NCI-H1092 treated with DMSO at 0.1 percent for 48 hours (cell line): ENCODE data around the gene ZSWIM6.
A peak's percentile ranks its signal among the peaks of the same experiment; 100 is the strongest.

Experiments used
- DNase-seq: peaks from one replicate; lab custom pipeline; 2025; lab: John Stamatoyannopoulos, UW

Gene ZSWIM6

DNA sequence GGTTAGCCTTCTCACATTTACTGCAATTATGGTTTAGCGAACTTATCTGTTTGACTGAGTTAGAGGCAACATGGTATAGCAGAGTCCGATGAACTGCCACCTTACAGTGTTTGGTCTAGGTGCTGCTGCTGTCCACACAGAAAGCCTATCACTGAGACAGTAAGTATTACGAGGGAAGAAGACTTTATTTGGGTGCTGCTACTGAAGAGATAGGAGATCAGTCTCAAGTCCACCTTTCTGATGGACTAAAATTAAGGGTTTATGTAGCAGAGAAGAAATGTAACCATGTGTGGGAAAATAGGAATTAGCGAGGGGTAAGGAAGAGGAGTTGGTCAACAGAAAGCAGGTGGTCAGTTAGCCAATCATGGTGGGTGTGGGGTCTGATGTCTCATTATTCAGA is 109.7 kb downstream of the ZSWIM6 start:
- DNase-seq, result no peak

DNA sequence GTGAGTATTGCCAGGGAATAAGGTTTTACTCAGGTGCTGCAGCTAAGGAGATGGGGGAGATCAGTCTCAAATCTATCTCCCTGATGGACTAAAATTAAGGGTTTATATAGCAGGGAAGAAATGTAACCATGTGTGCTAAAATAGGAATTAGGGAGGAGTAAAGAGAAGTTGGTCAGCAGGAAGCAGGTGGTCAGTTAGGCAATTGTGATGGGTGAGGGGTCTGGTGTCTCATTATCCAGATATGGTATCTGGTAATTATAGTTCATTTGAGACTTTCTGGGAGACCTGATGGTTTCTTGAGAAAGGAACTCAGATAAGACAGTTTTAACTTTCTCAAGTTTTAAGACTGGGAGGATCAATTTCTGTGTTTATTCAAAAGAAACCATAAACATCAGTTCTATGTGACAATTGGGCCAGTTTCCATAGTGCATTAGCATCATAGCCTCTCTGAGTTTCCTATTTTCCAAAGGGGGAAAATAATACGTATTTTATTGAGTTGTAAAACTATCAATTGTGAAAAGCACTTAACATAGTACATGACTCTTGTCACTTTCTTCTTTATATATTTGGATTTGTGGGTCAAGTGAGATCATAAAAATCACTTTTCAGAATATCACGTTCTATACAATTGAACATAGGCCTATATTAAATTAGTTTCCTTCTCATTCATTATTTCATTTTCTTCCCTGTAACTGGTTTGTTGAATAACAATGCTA is 115.9 kb downstream of the ZSWIM6 start:
- DNase-seq, result no peak

DNA sequence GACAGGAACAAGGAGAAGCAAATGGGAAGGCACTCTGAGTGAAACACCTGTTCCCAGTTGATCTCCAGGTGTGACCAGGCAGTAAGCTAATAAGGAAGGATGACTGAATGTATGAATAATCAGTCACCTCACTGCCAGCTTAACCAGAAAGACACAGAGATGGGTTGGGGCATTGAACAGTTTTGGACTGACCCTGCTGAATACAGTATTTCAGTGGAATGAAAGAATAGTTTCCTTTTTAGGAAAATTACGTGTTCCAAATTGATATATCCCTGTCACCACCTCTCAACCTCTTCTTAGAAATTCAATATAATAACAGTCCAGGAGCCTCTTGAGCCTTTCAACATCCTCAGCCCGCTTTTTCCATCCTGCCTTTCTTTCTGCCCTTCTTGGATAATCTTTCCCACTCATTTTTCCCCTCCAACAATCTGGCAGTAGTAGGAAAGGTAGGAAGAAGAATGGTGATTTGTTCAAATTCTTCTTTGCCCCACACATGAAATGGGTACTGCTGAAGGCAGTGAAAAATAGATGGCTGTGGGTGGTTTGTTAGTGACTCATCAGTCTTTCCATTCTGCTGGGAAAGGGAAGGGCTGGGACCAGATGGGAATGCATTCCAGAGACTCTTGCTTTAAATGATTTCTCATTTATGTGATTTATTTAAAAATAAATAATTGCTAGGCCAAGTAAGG is 117.9 kb downstream of the ZSWIM6 start:
- no peak for DNase-seq

DNA sequence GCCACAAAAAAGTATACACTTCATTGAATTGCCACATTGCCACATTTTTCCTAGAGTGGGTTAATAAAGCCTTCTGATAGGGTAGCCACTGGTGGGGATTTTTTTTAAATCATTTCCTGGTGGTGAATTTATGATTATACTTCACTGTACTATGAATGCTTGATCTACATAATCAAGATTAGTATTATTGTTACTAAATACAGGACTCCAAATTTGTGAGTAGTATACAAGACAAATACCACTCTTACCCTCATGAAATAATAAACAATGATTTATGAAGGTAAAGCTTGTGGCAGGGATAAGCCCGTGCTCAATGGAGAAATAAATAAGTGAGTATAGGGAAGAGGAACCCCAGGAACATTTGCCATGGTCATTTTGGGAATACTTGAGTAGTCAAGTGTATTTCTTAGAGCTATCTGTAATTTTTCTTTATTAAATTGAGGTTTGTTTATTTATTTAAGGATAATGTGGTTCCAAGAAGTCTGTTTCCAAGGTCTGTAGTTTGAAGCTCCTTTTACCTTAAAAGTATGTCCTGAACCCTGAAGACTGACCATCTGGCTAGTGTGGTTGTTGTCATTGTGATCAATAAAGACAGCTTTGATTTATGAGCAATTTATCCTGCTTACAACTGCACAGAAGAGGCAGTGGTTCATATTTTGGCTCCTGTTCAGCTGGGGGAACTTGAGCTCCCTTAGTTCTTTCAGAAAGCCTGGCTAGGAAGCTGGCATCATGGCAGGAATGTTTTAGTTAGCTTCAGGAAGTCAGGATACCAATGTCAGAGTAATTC is 118.6 kb downstream of the ZSWIM6 start:
- peak; percentile 69 for DNase-seq

DNA sequence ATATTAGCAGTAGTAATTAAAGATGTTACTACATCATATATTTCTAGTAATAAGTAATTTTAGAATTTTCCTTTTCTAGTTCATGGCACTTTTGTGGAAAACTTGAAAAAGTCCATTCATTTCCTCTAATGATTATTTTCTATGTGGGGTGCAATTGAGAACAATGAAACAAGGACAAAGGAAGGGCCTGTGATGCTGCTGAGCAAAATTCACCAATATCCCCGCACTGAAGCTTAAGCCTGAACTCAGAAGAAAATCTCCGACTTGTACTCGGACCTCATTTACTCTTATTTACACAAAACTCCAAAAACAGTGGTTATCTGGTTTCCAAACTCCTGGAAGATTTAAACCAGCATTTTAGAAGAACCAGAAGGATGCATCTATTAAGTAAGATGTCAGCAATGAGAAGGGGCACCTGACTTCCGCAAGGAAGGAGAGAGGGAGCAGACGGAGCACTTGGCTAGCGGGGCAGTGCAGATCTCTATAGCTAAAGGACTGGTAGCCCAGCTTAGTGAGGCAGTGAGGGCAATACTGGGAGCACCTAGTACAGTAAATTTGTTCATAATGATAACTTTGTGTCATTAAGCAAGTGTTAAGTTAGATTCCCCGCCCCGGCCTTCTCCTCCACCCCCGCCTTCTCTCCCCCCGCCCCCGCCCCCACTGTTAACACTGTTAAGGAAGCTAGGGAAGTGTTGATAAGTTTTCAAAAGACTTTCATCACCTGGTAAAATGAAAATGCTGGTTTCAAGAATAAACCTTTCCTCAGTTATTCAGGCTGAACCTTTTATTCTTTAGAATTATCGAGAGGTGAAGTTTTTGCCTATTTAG is 123.3 kb downstream of the ZSWIM6 start:
- no peak for DNase-seq

DNA sequence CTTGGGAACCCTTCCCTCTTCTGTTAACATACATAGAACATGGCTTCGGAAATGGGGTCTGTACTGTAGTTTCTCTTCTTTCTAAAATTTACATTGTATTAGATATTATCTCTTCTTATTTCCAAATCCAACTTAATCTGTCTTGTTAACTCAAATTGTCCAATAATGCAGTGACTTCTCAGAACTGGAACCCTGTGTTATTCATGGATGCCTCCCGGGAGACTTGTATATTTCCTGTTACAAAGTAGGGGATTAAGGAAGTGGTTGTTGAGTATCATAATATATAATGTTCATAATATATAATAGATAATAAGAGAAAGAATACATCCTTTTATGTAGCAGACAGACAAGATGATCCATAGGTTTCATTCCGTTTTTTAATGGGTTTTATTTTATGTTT is 128.4 kb downstream of the ZSWIM6 start:
- no peak for DNase-seq

DNA sequence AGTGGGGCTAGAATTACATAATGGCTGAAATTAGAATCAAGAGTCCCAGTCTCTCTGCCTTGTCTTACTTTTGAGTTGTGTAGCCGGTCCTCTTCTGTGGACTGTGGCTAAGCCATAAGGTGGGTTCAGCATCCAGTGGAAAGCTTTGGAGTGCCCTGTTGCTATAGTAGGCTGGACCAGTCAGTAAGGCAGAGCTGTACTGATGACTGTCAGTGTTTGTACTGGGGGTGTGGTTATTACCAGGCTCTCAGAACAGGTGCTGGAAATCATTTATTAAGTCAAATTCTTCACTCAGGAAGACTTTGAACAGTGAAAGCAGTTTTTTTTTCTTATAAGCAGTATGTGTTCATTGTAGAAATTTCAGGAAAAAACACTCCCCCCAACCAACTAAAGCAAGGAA is 129.4 kb downstream of the ZSWIM6 start:
- no peak for DNase-seq

DNA sequence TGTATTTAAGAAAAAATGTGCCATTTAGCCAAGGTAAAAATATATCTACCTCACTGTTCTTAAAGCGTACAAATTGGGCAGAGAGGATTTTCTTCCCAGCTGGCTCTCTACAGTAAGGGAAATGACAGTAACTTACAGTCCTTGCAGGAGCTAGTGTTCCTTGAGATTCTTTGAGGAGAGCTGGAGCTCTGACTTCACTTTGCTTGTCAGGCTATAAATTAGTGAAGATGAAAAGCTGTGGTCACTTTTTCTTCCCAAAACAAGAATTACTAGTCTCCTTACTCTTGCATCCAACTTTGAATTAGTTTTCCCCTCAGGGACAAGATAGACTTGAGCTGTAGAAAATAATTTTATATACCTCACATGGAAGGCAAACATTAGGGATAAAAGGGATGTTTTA is 129.9 kb downstream of the ZSWIM6 start:
- no peak for DNase-seq

DNA sequence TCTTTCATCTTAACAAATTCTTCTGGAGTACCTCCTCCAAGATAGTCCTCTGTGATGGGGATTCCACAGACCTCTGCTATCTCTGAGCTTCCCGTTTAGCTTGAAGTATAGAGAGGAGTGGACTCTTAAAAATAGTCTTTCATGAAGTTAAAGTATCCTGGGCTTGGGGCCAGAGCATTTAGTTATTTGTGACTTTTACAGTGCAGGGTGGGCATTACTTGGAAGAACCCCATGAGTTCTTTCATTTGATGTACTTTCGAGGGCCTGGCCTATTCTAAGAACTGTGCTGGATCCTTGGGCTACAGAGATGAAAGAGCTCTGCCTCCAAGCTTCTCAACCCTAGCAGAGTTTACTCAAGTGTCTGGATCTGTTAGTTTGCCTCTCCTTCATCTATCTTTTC is 131.5 kb downstream of the ZSWIM6 start:
- DNase-seq, result no peak

DNA sequence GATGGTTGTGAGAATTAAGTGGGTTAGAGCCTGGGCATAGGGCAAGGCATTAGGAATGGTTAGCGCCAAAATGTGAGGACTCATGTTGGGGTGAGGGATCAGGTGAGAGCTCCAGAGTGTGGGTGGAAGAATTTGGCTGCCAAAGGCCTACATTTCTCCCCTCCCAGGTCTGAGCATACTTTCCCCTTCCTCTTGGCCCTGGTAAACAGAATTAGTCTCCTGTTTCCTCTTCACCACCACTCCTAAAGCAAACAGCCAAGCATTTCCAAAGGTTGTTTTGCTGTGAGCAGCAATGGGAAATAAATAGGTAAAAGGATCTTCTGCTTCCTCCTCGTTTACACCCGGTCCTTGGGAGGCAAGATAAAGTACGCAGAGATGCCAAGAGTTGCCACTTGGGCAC is 132.5 kb downstream of the ZSWIM6 start:
- no peak for DNase-seq

DNA sequence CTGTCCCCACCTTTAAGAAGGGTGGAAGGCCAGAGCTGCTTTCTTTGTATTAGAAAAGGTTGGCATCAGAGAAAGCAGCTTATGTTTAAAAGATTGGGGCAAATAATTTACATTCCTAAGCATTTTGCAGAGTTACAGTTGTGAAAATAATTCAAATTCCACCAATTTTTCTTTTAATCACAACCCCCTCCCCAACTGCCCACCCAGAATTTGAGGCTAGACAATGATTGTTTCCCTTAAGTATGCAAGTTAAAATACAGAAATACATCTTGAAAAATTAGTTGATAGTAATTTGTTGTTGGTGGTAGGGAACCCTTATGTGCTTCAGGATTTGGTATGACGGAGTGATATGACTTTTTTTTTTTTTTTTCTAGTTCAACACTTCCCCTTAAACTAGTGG is 133.0 kb downstream of the ZSWIM6 start:
- no peak for DNase-seq

DNA sequence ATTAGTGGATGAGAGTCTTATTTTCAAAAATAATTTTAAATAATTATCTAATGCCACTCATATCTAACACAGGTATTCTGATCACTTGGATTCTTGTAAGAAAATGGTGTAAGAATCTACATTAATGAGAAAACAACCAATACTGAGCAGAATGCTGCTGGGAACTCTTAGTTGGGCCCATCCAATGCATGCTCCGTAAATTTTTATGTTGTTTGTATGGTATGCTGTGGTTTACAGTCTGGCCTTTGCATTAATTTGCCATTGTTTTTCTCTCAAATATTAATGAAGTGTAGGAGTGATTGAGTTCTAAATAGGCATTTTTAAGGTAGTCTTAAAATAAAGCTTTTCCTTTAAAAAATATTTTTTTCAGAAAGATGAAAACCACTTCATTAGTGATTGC is 133.4 kb downstream of the ZSWIM6 start:
- DNase-seq, result no peak

DNA sequence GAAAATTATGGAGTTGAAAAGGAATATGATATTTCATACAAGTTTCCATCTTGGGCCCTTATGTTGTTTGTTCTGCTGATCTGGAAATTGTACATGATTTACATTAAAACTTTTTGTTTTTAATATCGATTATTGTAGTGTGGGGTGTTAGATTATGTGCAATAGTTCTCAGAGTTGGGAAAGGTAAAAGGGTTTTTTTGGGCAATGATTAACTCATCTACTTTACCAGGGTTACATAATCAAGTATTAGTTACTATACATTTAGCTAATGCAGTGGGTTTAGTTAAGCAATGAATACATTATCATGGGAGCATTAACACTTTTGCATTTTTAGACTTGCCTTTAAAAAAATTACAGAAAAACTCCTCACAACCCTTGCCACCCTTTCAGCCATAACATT is 134.0 kb downstream of the ZSWIM6 start:
- no peak for DNase-seq

DNA sequence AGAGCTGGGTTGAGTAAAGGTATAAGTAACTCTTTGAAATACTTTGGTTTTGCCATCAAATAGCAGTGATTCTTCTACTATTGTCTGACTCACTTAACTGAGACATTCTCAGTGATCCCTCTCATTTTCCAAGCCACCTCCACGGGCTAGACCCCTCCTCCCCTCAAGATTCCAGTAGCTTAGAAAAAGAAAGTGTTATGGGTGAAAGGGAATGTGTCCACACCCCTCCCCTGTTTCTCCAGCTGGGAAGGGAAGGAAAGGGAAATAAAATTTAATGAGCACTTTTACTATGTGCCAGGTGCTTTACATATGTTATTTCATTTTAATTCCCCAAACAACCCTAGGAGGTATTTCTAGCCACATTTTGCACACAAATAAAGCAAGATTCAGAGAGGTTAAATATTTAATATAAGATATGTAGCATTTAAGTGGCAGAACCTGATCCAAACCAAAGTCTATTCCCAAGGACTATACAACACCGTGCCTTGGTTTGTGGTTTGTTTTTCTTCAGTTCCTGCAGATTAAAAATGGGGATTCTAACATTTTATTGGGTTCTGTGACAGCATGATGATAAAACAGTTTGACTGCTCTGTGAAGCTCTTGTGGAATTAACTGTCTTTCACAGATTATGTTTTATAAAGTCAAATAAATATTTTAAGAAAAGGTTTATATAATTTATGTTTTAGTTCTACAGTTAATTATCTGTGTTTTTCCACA is 135.9 kb downstream of the ZSWIM6 start:
- no peak for DNase-seq

DNA sequence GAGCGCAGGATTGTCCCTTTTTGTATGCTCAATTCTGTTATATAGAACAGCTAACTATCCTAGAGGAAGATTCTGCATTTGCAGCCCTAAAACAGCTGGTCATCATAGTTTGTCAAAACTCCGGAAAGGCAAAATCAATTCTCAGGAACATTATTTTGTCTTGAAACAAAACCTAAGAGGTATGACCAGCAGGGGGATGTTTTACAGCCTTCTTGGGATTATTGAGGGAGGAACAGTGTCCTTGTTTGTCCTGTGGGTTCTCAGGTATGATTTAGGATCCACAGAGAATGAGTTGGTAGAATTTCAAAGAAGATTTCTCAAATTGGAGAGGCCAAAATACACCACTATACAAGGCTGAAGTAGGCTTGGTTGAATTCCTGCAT is 136.4 kb downstream of the ZSWIM6 start:
- DNase-seq, result no peak

DNA sequence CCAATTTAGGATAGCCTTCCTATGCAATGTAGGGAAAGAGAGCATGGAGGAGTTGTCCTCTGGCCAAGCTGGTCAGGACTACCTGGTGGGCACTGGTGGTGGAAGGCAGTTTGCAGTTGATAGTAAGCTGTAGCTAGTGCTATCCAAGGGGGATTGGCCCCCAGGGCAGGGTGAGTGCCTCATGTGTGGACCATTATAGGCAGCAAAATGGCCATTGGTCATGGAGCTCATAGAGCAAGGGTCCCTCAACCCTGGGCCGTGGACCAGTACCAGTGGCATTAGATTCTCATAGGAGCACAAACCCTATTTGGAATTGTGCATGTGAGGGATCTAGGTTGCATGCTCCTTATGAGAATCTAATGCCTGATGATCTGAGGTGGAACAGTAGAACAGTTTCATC is 139.3 kb downstream of the ZSWIM6 start:
- DNase-seq, result no peak

DNA sequence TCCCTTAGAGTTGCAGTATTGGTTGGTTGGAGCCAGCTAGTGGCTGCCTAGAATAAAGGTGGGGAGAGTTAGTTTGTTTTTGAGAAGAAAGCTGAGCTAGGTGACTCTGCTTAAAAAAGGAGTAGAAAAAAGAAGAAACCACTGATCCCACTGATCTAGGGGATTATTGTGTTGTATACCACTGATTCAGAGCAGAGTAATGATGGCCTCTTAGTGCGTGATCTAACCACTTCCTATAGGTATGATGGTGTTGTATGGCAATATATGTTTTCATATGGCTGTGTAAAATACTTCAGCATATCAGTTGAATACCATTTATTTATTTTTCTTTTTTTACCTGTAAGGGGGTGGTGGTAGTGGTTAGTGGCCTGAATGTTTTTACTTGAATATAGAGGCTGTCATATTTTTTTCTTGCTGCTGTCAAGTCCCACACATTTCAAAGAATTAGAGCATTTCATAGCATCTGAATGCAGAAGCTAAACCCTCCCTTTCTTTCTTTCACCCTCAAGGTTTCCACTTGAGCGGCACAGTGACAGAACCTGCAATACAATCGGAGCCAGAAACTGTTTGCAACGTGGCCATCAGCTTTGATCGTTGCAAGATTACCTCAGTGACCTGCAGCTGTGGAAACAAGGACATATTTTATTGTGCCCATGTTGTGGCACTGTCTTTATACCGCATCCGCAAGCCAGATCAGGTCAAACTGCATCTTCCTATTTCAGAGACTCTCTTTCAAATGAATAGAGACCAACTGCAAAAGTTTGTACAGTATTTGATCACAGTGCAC is 140.3 kb downstream of the ZSWIM6 start:
- no peak for DNase-seq

DNA sequence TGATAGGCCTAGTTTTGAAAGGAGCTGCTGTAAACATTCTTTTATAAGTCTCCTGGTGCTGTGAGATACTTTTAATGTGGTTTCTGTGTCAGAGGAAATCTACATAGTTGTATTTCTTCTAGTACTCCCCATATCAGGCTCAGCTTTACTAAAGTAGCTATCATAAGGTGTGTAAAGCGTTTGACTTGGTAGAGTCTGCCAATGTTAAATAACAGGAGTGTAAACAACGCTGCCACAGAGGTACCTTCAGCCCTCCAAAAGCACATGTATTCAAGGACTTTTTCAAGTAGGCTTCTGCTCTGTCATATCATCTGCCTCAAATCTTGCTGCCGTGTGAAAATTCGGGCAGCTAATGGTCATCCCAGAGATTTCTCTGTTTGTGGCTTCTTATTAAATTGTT is 142.7 kb downstream of the ZSWIM6 start:
- DNase-seq, result no peak

DNA sequence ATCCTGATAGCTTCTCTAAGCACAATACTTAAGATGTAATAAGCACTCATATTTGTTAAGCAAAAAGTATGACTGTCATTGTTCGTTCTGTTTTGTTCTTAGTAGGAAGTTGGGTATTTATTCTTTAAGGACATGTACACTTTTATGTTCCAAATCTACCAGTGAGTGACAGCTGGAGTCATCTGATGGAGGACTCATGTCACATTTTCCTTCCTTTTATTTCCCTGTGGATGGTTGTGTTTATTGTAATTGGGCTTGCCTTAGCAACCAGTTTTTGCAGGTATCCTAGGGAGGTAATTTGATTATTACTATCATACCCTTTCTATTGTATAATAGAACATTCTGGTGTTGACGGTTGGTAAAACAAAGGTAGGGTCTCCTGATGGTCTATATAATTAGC is 145.7 kb downstream of the ZSWIM6 start:
- no peak for DNase-seq

DNA sequence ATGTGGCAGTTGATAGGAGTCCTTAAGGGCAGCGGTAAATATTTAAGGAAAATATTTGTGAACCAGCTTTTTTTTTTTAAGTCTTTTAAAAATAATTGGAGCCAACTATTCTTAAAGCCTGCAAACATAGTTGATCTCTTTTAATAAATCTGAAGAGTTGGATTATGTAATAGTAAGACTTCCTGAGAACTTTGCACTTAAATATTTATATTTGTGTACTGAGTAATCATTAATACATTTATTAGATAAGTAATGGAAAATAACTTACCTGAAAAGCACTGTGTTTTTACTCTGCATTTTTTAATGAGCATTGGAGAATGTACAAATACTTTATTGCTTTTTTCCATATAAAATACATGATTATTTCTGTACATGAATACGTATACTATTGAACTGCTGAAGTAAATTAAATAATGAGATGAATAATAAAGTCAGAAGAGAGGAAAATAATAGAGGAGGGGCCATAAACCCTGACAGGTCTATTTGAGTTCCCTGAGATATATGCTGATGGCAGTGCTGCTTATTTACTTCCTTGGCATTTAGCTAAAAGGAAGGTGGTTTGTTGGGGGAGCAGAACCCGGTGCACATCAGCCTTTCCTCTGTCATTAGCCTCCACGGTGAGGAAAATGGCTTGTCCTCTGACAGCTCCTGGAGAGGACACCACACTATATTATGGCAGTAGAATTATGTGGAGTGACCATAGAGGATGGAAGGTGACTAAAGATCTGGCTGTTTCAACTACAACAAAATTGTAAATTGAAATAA is 148.0 kb downstream of the ZSWIM6 start:
- no peak for DNase-seq
